ENCODE data around the gene C10orf120. TPM values are rescaled to one million over a fixed set of nuclear protein-coding genes. Genes with fewer than 3 reads are reported as not detected.

Gene C10orf120
- total and polyA plus RNA-seq, 9 of the 15 experiments (the other 6 are each of a cell fraction or from before 2014, with no cell fraction given) = not detected

GRCh38 chr10:122716025-122716424, 16.4 kb upstream of the C10orf120 start:
- peaks cover 0 to 24% of the 10 kb centered on the region in 2 experiments; a peak in 2 of 5 replicates for H3K27me3 ChIP-seq (ENCODE audit: control insufficient read depth in 2 of 2, insufficient read depth in 2 of 2, low read length in 2 of 2)
- no peak overlapping the region for H3K4me2 ChIP-seq (ENCODE audit: insufficient read depth, low read length)
- H2AFZ ChIP-seq (ENCODE audit: low read depth, low read length) = no peak overlapping the region
- FAIRE-seq (no peak), ATAC-seq (no peak), DNase-seq (ENCODE audit: extremely low read depth in 1 of 4, low spot score in 3 of 4) (no peak)
- no peak overlapping the region for H3K9ac ChIP-seq (ENCODE audit: insufficient read depth in 1 of 2, low read depth in 2 of 2, low read length in 2 of 2)
- no peaks in the 10 kb centered on the region for H3K9me1 ChIP-seq (ENCODE audit: control insufficient read depth, insufficient read depth, low read length)
- intact Hi-C loops (cut with micrococcal nuclease) (no loop called here), in situ Hi-C loops (cut with MboI) (no loop called here)
- no peak overlapping the region for H3K4me3 ChIP-seq
- H4K20me1 ChIP-seq (replicated peaks; ENCODE audit: control insufficient read depth, insufficient read depth, low read length) = no peaks in the 10 kb centered on the region; the same call in 1 of the 2 replicates
- no peaks in the 10 kb centered on the region for H3K36me3 ChIP-seq (ENCODE audit: control insufficient read depth, insufficient read depth, low read length)
- 0% methylated on average over 1 of the region's 2 CpGs for WGBS (ENCODE audit: insufficient coverage, low coverage, missing lambda C conversion rate)
- CTCF ChIA-PET (ENCODE audit: low intra/inter-chr PET ratio) = no interaction called here
- no TSS peak for BruUV-seq (replicated peaks)
- TF ChIP-seq SIX5 (IDR thresholded peaks at IDR 0.05; ENCODE audit: borderline replicate concordance in 1 of 2, insufficient read depth in 1 of 2, low read depth in 1 of 2, low read length in 2 of 2) = no peak
- no peak for TF ChIP-seq PTBP1 (IDR thresholded peaks at IDR 0.05; ENCODE audit: low read depth, low read length)
- TF ChIP-seq NFE2L1 (tag; IDR thresholded peaks at IDR 0.05; ENCODE audit: borderline replicate concordance, low read depth) = no peak
- no peak overlapping the region for H3K27ac ChIP-seq (ENCODE audit: extremely low read depth, low read depth, low read length)
- no peaks in the 10 kb centered on the region for H3K79me2 ChIP-seq (ENCODE audit: control insufficient read depth, insufficient read depth, low read length)
- H3K9me3 ChIP-seq (replicated peaks; ENCODE audit: control insufficient read depth, insufficient read depth, low read depth, low read length) = no peaks in the 10 kb centered on the region
- POLR2A ChIA-PET = interaction anchor here (0.6 kb wide), 1 partner anchor 1358 kb away, joined by 3 read pairs; no protein-coding TSS in a partner anchor
- H3K4me1 ChIP-seq (replicated peaks in 1 of 2; ENCODE audit: control insufficient read depth in 2 of 2, insufficient read depth in 2 of 2, low read length in 2 of 2) = no peaks in the 10 kb centered on the region

- POLR2A ChIA-PET = interaction anchor here (0.6 kb wide), 1 partner anchor 1359 kb away, joined by 3 read pairs; no protein-coding TSS in a partner anchor
- Histone ChIP-seq H3K36me3 (ENCODE audit: control insufficient read depth, insufficient read depth, low read length) (no peaks in the 10 kb centered on the region), H4K20me1 (replicated peaks; ENCODE audit: control insufficient read depth, insufficient read depth, low read length) (no peaks in the 10 kb centered on the region), H3K79me2 (ENCODE audit: control insufficient read depth, insufficient read depth, low read length) (no peaks in the 10 kb centered on the region), H3K9me3 (replicated peaks; ENCODE audit: control insufficient read depth, insufficient read depth, low read depth, low read length) (no peaks in the 10 kb centered on the region), H3K27me3 (ENCODE audit: control insufficient read depth in 2 of 2, insufficient read depth in 2 of 2, low read length in 2 of 2) (peaks cover 0 to 20% of the 10 kb centered on the region in 2 experiments; a peak in 2 of 5 replicates), H3K4me1 (replicated peaks in 1 of 2; ENCODE audit: control insufficient read depth in 2 of 2, insufficient read depth in 2 of 2, low read length in 2 of 2) (no peaks in the 10 kb centered on the region), H3K27ac (ENCODE audit: extremely low read depth, low read depth, low read length) (no peak overlapping the region), H3K4me3 (no peak overlapping the region), H3K9me1 (ENCODE audit: control insufficient read depth, insufficient read depth, low read length) (no peaks in the 10 kb centered on the region), H3K9ac (ENCODE audit: insufficient read depth in 1 of 2, low read depth in 2 of 2, low read length in 2 of 2) (no peak overlapping the region), H3K4me2 (ENCODE audit: insufficient read depth, low read length) (no peak overlapping the region), H2AFZ (ENCODE audit: low read depth, low read length) (no peak overlapping the region)
- intact Hi-C loops (cut with micrococcal nuclease) = no loop called here
- ATAC-seq (no peak), DNase-seq (ENCODE audit: extremely low read depth in 1 of 4, low spot score in 3 of 4) (no peak), FAIRE-seq (no peak)
- CTCF ChIA-PET (ENCODE audit: low intra/inter-chr PET ratio) = no interaction called here
- BruUV-seq (replicated peaks) = no TSS peak
- WGBS (ENCODE audit: insufficient coverage, low coverage, missing lambda C conversion rate) = 0% methylated on average over 9 of the region's 9 CpGs
- in situ Hi-C loops (cut with MboI) = no loop called here
- TF ChIP-seq FUS (optimal IDR thresholded peaks at IDR 0.05; ENCODE audit: low read depth, low read length) (no peak), ELF2 (CRISPR knock-in tag; IDR thresholded peaks at IDR 0.05) (no peak), ZNF639 (CRISPR knock-in tag; conservative IDR thresholded peaks at IDR 0.05 in 1 of 2, IDR thresholded peaks at IDR 0.05 in 1 of 2) (no peak), HOMEZ (CRISPR knock-in tag; IDR thresholded peaks at IDR 0.05) (no peak), TEAD1 (CRISPR knock-in tag; IDR thresholded peaks at IDR 0.05) (no peak), MCM2 (IDR thresholded peaks at IDR 0.05; ENCODE audit: low read depth) (no peak), THAP7 (CRISPR knock-in tag; IDR thresholded peaks at IDR 0.05) (no peak), ZNF764 (CRISPR knock-in tag; IDR thresholded peaks at IDR 0.05; ENCODE audit: low read depth) (no peak), RAD21 (CRISPR knock-in tag; conservative IDR thresholded peaks at IDR 0.05 in 1 of 2, IDR thresholded peaks at IDR 0.05 in 1 of 2) (no peak)
These were observed 15.9 kb upstream of the C10orf120 start for GRCh38 chr10:122715576-122715975.
